Measurements from ENCODE around the gene CRTC3. TPM values are rescaled to one million over a fixed set of nuclear protein-coding genes. Genes with fewer than 3 reads are reported as not detected.

Gene CRTC3
- total and polyA plus RNA-seq, 2 of the 13 experiments (the other 11 are each of a cell fraction or from before 2014, with no cell fraction given): 8.4 to 11.8 TPM

DNA sequence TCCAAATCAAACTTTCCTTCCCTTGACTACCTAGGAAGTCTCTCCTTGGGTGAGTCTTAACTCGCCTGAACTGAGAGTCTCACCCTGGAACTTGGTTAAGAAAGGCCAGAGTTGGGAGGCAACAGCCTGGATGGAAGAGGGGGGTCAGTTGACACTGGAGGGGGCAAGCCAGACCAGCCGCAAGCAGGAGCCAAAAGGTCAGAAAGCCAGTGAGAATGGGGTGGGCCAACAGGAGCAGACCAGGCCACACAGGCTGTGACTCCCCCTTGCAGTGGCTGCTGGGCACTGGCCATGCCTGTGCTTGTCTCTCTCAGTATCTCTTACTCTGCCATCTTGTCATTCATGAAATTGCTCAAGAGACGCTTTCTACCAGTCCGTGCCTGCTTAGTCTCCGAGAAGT lies 32.9 kb downstream of the CRTC3 start (continued):
- TF ChIP-seq, protein P1, sequence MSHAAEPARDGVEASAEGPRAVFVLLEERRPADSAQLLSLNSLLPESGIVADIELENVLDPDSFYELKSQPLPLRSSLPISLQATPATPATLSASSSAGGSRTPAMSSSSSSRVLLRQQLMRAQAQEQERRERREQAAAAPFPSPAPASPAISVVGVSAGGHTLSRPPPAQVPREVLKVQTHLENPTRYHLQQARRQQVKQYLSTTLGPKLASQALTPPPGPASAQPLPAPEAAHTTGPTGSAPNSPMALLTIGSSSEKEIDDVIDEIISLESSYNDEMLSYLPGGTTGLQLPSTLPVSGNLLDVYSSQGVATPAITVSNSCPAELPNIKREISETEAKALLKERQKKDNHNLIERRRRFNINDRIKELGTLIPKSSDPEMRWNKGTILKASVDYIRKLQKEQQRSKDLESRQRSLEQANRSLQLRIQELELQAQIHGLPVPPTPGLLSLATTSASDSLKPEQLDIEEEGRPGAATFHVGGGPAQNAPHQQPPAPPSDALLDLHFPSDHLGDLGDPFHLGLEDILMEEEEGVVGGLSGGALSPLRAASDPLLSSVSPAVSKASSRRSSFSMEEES (CRISPR knock-in tag; IDR thresholded peaks at IDR 0.05): no peak
- TF ChIP-seq, protein P2, sequence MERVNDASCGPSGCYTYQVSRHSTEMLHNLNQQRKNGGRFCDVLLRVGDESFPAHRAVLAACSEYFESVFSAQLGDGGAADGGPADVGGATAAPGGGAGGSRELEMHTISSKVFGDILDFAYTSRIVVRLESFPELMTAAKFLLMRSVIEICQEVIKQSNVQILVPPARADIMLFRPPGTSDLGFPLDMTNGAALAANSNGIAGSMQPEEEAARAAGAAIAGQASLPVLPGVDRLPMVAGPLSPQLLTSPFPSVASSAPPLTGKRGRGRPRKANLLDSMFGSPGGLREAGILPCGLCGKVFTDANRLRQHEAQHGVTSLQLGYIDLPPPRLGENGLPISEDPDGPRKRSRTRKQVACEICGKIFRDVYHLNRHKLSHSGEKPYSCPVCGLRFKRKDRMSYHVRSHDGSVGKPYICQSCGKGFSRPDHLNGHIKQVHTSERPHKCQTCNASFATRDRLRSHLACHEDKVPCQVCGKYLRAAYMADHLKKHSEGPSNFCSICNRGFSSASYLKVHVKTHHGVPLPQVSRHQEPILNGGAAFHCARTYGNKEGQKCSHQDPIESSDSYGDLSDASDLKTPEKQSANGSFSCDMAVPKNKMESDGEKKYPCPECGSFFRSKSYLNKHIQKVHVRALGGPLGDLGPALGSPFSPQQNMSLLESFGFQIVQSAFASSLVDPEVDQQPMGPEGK (CRISPR knock-in tag; IDR thresholded peaks at IDR 0.05): peak; percentile 65
- no peak for TF ChIP-seq ZNF777 (CRISPR knock-in tag; IDR thresholded peaks at IDR 0.05)
- no peak for TF ChIP-seq ZNF207 (IDR thresholded peaks at IDR 0.05; ENCODE audit: borderline replicate concordance)
- TF ChIP-seq TRIM24 (CRISPR knock-in tag; IDR thresholded peaks at IDR 0.05): no peak
- no peak for TF ChIP-seq TBX2 (CRISPR knock-in tag; IDR thresholded peaks at IDR 0.05; ENCODE audit: borderline replicate concordance)
- TF ChIP-seq HNF4A (CRISPR knock-in tag; IDR thresholded peaks at IDR 0.05): peak; percentile 27; the same call in 1 of the 2 replicates
- TF ChIP-seq, protein P3, sequence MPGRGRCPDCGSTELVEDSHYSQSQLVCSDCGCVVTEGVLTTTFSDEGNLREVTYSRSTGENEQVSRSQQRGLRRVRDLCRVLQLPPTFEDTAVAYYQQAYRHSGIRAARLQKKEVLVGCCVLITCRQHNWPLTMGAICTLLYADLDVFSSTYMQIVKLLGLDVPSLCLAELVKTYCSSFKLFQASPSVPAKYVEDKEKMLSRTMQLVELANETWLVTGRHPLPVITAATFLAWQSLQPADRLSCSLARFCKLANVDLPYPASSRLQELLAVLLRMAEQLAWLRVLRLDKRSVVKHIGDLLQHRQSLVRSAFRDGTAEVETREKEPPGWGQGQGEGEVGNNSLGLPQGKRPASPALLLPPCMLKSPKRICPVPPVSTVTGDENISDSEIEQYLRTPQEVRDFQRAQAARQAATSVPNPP (CRISPR knock-in tag; IDR thresholded peaks at IDR 0.05): no peak
- TF ChIP-seq KMT2B (CRISPR knock-in tag; IDR thresholded peaks at IDR 0.05): no peak
- no peak for TF ChIP-seq SAFB2 (CRISPR knock-in tag; IDR thresholded peaks at IDR 0.05; ENCODE audit: borderline replicate concordance, low read depth)
- TF ChIP-seq LCORL (IDR thresholded peaks at IDR 0.05): no peak
- 0 out of 2 replicates have a peak, but pooled peaks have one; percentile 20 for TF ChIP-seq LCORL (CRISPR knock-in tag; IDR thresholded peaks at IDR 0.05)
- TF ChIP-seq ARHGAP35 (CRISPR knock-in tag; IDR thresholded peaks at IDR 0.05; ENCODE audit: borderline replicate concordance): no peak
- TF ChIP-seq MIER2 (CRISPR knock-in tag; IDR thresholded peaks at IDR 0.05): no peak
- TF ChIP-seq FIP1L1 (IDR thresholded peaks at IDR 0.05; ENCODE audit: borderline replicate concordance, insufficient read depth, low read depth, low read length): no peak
- no peak for TF ChIP-seq ZNF468 (CRISPR knock-in tag; IDR thresholded peaks at IDR 0.05)
- TF ChIP-seq, protein P4, sequence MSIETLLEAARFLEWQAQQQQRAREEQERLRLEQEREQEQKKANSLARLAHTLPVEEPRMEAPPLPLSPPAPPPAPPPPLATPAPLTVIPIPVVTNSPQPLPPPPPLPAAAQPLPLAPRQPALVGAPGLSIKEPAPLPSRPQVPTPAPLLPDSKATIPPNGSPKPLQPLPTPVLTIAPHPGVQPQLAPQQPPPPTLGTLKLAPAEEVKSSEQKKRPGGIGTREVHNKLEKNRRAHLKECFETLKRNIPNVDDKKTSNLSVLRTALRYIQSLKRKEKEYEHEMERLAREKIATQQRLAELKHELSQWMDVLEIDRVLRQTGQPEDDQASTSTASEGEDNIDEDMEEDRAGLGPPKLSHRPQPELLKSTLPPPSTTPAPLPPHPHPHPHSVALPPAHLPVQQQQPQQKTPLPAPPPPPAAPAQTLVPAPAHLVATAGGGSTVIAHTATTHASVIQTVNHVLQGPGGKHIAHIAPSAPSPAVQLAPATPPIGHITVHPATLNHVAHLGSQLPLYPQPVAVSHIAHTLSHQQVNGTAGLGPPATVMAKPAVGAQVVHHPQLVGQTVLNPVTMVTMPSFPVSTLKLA (IDR thresholded peaks at IDR 0.05): no peak
- TF ChIP-seq GTF2F1 (IDR thresholded peaks at IDR 0.05; ENCODE audit: low read length): no peak
- peak; percentile 9; the same call in 1 of the 2 replicates for TF ChIP-seq NR2F6 (IDR thresholded peaks at IDR 0.05)
- no peak for TF ChIP-seq NR2F6 (CRISPR knock-in tag; IDR thresholded peaks at IDR 0.05)
- no peak for TF ChIP-seq ZNF264 (CRISPR knock-in tag; IDR thresholded peaks at IDR 0.05)
- TF ChIP-seq, protein P5, sequence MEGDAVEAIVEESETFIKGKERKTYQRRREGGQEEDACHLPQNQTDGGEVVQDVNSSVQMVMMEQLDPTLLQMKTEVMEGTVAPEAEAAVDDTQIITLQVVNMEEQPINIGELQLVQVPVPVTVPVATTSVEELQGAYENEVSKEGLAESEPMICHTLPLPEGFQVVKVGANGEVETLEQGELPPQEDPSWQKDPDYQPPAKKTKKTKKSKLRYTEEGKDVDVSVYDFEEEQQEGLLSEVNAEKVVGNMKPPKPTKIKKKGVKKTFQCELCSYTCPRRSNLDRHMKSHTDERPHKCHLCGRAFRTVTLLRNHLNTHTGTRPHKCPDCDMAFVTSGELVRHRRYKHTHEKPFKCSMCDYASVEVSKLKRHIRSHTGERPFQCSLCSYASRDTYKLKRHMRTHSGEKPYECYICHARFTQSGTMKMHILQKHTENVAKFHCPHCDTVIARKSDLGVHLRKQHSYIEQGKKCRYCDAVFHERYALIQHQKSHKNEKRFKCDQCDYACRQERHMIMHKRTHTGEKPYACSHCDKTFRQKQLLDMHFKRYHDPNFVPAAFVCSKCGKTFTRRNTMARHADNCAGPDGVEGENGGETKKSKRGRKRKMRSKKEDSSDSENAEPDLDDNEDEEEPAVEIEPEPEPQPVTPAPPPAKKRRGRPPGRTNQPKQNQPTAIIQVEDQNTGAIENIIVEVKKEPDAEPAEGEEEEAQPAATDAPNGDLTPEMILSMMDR (CRISPR knock-in tag; IDR thresholded peaks at IDR 0.05): 0 out of 2 replicates have a peak, but pooled peaks have one; percentile 7
- no peak for TF ChIP-seq ZNF383 (CRISPR knock-in tag; IDR thresholded peaks at IDR 0.05; ENCODE audit: borderline replicate concordance)
- no peak for TF ChIP-seq TP53 (CRISPR knock-in tag; conservative IDR thresholded peaks at IDR 0.05)
- no peak for TF ChIP-seq POLR2A (IDR thresholded peaks at IDR 0.05; ENCODE audit: insufficient read depth in 1 of 2, low read depth in 2 of 2, low read length in 2 of 2)
